ENCODE data around the gene NDST1. TPM values are rescaled to one million over a fixed set of nuclear protein-coding genes. Genes with fewer than 3 reads are reported as not detected.
"Not testable (repeated sequence)": the region's sequence is repeated elsewhere in the genome, so short reads cannot be mapped to it uniquely, and the experiment has no call there.

Gene NDST1
- total and polyA plus RNA-seq, 10 donors: 6.1 to 360 (median 223) TPM

DNA sequence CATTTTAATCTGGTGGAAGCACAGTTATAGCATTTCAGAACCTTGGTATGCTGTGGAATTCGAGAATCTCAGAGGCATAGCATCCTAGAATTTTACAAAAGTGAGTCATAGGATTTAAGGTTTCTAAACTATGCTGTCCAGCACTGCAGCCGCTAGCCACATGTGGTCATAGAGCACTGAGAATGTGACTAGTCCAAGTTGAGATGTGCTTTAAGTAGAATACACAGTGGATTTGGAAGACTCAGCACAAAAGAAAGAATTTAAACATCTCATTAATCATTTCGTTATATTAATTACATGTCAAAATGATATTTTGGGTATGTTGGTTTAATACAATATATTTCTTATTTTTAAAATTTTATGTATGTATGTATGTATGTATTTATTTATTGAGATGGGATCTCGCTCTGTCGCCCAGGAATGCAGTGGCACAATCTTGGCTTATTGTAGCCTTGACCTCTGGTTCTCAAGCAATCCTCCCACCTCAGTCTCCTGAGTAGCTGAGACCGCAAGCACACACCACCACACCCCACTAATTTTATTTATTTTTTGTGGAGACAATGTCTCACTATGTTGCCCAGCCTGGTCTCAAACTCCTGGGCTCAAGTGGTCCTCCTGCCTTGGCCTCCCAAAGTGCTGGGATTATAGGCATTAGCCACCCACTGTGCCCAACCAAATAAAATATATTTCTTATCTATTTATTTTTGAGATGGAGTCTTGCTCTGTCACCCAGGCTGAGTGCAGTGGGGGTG lies 38.0 kb upstream of the NDST1 start:
- DNase-seq: no peak
- intact Hi-C loops (cut with DNase I; ENCODE audit: low total_unique reads): loop anchor here (10.0 kb wide), 1 partner anchor 45 kb away; no protein-coding TSS in a partner anchor
- Histone ChIP-seq H3K4me3 (no peak overlapping the region), H3K4me1 (peaks cover 0 to 51% (median 18%) of the 10 kb centered on the region in 6 donors), H3K36me3 (no peaks in the 10 kb centered on the region), H3K9me3 (no peaks in the 10 kb centered on the region), H3K27ac (no peak overlapping the region), H3K27me3 (replicated peaks in 1 of 7) (no peaks in the 10 kb centered on the region)
- 78 to 90% (median 84%) methylated on average over 6 of the region's 6 CpGs for WGBS, 5 donors
- TF ChIP-seq POLR2A (IDR thresholded peaks at IDR 0.05) (no peak), POLR2AphosphoS5 (IDR thresholded peaks at IDR 0.05) (no peak)
- TF ChIP-seq, protein P1, sequence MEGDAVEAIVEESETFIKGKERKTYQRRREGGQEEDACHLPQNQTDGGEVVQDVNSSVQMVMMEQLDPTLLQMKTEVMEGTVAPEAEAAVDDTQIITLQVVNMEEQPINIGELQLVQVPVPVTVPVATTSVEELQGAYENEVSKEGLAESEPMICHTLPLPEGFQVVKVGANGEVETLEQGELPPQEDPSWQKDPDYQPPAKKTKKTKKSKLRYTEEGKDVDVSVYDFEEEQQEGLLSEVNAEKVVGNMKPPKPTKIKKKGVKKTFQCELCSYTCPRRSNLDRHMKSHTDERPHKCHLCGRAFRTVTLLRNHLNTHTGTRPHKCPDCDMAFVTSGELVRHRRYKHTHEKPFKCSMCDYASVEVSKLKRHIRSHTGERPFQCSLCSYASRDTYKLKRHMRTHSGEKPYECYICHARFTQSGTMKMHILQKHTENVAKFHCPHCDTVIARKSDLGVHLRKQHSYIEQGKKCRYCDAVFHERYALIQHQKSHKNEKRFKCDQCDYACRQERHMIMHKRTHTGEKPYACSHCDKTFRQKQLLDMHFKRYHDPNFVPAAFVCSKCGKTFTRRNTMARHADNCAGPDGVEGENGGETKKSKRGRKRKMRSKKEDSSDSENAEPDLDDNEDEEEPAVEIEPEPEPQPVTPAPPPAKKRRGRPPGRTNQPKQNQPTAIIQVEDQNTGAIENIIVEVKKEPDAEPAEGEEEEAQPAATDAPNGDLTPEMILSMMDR (IDR thresholded peaks at IDR 0.05 in 8 of 11, conservative IDR thresholded peaks at IDR 0.05 in 3 of 11): no peak

DNA sequence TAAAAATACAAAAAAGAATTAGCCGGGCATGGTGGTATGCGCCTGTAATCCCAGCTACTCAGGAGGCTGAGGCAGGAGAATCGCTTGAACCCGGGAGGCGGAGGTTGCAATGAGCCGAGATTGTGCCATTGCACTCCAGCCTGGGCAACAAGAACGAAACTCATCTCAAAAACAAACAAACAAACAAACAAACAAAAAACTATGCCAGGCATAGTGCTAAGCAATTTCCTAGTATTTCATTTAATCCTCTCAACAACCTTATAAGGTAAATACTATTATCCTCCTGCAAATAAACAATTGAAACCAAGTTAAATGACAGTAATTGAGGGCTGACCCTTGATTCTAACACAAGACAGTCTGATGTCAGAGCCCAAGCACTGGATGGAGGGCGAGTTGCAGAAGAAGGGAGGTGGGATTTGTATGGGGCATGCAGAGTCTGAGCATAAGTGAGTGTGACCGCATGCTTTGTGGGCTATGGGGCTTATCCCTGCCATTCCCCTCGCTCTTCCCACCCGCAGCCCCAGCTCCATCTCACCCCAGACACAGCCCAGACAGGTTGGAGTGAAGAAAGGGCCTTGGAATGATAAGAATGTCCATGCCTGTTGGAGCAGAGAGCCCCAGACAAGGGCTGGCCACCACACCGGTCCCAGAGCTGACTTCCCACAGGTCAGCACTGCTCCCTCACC lies 34.1 kb upstream of the NDST1 start:
- 82 to 93% (median 91%) methylated on average over 12 of the region's 12 CpGs for WGBS, 5 donors
- DNase-seq: no peak
- intact Hi-C loops (cut with DNase I; ENCODE audit: low total_unique reads): no loop called here
- no peaks in the 10 kb centered on the region for H3K36me3 ChIP-seq
- peaks cover 0 to 67% (median 21%) of the 10 kb centered on the region in 6 donors for H3K4me1 ChIP-seq
- no peak overlapping the region for H3K4me3 ChIP-seq
- H3K27me3 ChIP-seq (replicated peaks in 1 of 7): no peaks in the 10 kb centered on the region
- peak overlapping the region in 1 of 8 donors; percentile 56 for H3K27ac ChIP-seq
- H3K9me3 ChIP-seq: no peaks in the 10 kb centered on the region
- TF ChIP-seq POLR2A (IDR thresholded peaks at IDR 0.05): no peak
- TF ChIP-seq, protein P1 (IDR thresholded peaks at IDR 0.05 in 8 of 11, conservative IDR thresholded peaks at IDR 0.05 in 3 of 11): no peak
- TF ChIP-seq POLR2AphosphoS5 (IDR thresholded peaks at IDR 0.05): no peak

DNA sequence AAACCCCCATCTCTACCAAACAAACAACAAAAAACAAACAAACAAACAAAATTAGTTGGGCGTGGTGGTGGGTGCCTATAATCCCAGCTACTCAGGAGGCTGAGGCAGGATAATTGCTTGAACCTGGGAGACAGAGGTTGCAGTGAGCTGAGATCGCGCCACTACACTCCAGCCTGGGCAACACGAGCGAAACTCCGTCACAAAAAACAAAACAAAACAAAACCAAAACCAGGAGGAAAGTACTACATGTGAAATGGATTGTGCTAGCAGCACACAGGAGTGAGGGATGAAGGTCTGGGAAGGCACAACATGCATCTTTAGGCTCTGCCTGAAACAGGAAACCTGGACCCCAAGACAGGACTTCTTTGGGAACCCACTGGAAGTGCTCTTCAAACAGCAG lies 31.4 kb upstream of the NDST1 start:
- H3K27me3 ChIP-seq (replicated peaks in 1 of 7); DNase-seq; H3K36me3 ChIP-seq; intact Hi-C loops (cut with DNase I; ENCODE audit: low total_unique reads); H3K9me3 ChIP-seq: not testable (repeated sequence)
- peak overlapping the region in 7 of 8 donors; percentile 2 to 90 (median 79) for H3K27ac ChIP-seq
- peak overlapping the region in 1 of 8 donors; percentile 34 for H3K4me3 ChIP-seq
- H3K4me1 ChIP-seq: peaks cover 0 to 81% (median 24%) of the 10 kb centered on the region in 6 donors
- 78 to 86% (median 81%) methylated on average over 6 of the region's 6 CpGs for WGBS, 5 donors

DNA sequence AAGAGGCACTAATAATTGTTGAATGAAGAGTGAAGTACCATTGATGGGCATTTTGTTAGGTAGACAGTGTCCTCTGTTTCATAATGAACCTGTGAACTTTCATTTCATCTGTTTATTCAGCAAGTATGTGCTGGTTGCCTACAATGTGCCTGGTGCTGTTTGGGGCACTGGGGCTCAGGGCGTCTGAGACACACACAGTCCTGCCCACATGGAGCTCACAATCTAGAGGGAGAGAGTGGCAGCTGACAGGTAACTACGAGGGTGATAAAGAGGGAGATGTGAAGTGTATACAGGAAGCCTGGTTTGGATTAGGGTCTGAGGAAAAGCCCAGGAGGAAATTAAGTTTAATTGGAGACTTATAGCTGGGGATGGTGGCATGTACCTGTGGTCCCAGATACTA lies 28.5 kb upstream of the NDST1 start:
- intact Hi-C loops (cut with DNase I; ENCODE audit: low total_unique reads): no loop called here
- WGBS, 5 donors: 57 to 77% (median 69%) methylated on average over 2 of the region's 2 CpGs
- no peaks in the 10 kb centered on the region for H3K27me3 ChIP-seq (replicated peaks in 1 of 7)

More for the DNA sequence above, 28.5 kb upstream of the NDST1 start:
- Histone ChIP-seq H3K4me1 (peaks cover 0 to 62% (median 24%) of the 10 kb centered on the region in 6 donors), H3K36me3 (no peaks in the 10 kb centered on the region), H3K27ac (peak overlapping the region in 5 of 8 donors; percentile 81 to 90 (median 88)), H3K4me3 (no peak overlapping the region), H3K9me3 (no peaks in the 10 kb centered on the region)
- DNase-seq: no peak
- TF ChIP-seq POLR2A (IDR thresholded peaks at IDR 0.05) (no peak), POLR2AphosphoS5 (IDR thresholded peaks at IDR 0.05) (no peak)
- TF ChIP-seq, protein P1 (IDR thresholded peaks at IDR 0.05 in 8 of 11, conservative IDR thresholded peaks at IDR 0.05 in 3 of 11): no peak

Data from spleen (tissue), 11 donors.